BLaER1 (cell line): ENCODE results near the gene PRTFDC1.
"Not testable (repeated sequence)": the region's sequence is repeated elsewhere in the genome, so short reads cannot be mapped to it uniquely, and the experiment has no call there.

Experiments
- H3K27ac ChIP-seq: shearing (Covaris generic); formaldehyde crosslinking; 2 replicates; pipeline ENCODE4 v1.8.1; 2022
- H3K27me3 ChIP-seq: shearing (Covaris generic); formaldehyde crosslinking; 2 replicates; pipeline ENCODE4 v1.8.1; 2022
- H3K36me3 ChIP-seq: shearing (Covaris generic); formaldehyde crosslinking; 2 replicates; pipeline ENCODE4 v1.8.1; 2022
- H3K4me1 ChIP-seq: shearing (Covaris generic); formaldehyde crosslinking; 2 replicates; pipeline ENCODE4 v1.8.1; 2022
- H3K4me2 ChIP-seq: shearing (Covaris generic); formaldehyde crosslinking; 2 replicates; pipeline ENCODE4 v1.8.1; 2022
- H3K4me3 ChIP-seq: shearing (Covaris generic); formaldehyde crosslinking; 2 replicates; pipeline ENCODE4 v1.8.1; 2022
- H3K9ac ChIP-seq: shearing (Covaris generic); formaldehyde crosslinking; 2 replicates; pipeline ENCODE4 v1.8.1; 2022
- H3K9me3 ChIP-seq: shearing (Covaris generic); formaldehyde crosslinking; 2 replicates; pipeline ENCODE4 v1.8.1; 2022
- H4K20me1 ChIP-seq: shearing (Covaris generic); formaldehyde crosslinking; 2 replicates; pipeline ENCODE4 v1.8.1; 2022
- Cebpa-rat ChIP-seq: shearing (Covaris generic); IDR thresholded peaks from 2 replicates; pipeline ENCODE4 v1.8.1; 2022

PRTFDC1 gene

DNA sequence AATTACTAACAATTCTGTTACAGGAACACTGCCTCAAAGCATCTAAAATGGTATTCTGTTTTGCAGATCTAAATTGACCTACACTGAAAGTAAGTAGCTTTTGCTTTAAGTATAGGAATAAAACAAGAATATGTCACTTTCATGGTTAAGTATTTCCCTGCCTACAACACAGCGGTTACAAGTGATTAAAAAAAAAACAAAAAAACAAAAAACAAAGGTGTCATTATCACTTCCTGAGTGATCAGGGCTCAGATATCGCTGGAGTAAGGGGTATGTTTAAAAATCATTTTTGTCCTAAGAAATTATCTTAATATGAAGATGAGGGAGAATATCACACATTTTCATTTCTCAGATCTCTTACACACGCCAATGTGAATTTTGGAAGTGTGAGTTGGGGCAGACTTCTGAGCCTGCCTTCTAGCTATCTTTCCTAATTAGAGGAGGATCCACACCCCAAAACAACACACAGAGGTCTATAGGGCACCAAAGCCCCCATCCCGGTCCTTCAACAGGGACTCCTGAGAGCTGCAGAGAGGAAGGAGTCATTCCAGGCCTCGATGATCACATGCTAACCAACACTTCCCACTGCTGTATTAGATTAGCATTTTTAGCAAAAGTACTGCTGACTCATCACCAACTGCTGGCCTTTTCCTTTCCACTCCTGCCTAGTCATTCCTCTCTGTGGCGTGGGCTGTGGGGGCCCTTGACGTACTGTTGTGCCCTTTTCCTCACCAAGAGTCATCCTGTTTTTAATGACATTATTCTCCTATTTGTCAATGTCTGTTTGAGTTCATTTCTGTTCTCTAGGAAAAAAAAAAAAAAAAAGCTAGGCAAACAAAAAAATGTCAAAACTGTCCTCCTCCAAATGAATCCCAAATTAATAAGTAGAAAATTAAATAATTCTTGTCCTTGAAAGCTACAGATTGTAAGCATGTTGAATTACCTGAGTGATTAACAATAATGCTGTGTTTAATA is 31.2 kb downstream of the PRTFDC1 start:
- Histone ChIP-seq H3K27me3 (no peaks in the 10 kb centered on the region), H3K36me3 (0 out of 2 replicates have a peak, but pooled peaks cover 6% of the 10 kb centered on the region), H3K27ac (0 out of 2 replicates have a peak overlapping the region, but pooled peaks have one; percentile 4), H3K9ac (no peak overlapping the region), H3K9me3 (peaks cover 31% of the 10 kb centered on the region), H3K4me1 (no peaks in the 10 kb centered on the region), H3K4me3 (no peak overlapping the region), H3K4me2 (peak overlapping the region; percentile 24; the same call in 1 of the 2 replicates), H4K20me1 (no peaks in the 10 kb centered on the region)
- no peak for TF ChIP-seq Cebpa-rat

DNA sequence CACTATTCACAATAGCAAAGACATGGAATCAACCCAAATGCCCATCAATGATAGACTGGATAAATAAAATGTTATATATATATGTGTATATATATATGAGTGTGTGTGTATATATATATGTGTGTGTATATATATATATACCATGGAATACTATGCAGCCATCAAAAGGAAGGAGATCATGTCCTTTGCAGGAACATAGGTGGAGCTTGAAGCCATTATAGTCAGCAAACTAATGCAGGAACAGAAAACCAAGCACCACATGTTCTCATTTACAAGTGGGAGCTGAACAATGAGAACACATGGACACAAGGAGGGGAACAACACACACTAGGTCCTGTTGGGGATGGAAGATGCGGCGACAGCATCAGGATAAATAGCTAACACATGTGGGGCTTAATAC is 32.2 kb downstream of the PRTFDC1 start:
- not testable (repeated sequence) for H3K36me3 ChIP-seq, H3K4me2 ChIP-seq, H3K27ac ChIP-seq, H4K20me1 ChIP-seq, H3K4me1 ChIP-seq, H3K27me3 ChIP-seq, H3K4me3 ChIP-seq, H3K9ac ChIP-seq
- H3K9me3 ChIP-seq = peaks cover 31% of the 10 kb centered on the region

- H3K27ac ChIP-seq, H3K4me1 ChIP-seq, H3K4me3 ChIP-seq, H4K20me1 ChIP-seq, H3K36me3 ChIP-seq, H3K27me3 ChIP-seq, H3K4me2 ChIP-seq, H3K9ac ChIP-seq: not testable (repeated sequence)
- peaks cover 28% of the 10 kb centered on the region for H3K9me3 ChIP-seq
Measured at GRCh38 chr10:24919629-24920028, 32.8 kb downstream of the PRTFDC1 start.

DNA sequence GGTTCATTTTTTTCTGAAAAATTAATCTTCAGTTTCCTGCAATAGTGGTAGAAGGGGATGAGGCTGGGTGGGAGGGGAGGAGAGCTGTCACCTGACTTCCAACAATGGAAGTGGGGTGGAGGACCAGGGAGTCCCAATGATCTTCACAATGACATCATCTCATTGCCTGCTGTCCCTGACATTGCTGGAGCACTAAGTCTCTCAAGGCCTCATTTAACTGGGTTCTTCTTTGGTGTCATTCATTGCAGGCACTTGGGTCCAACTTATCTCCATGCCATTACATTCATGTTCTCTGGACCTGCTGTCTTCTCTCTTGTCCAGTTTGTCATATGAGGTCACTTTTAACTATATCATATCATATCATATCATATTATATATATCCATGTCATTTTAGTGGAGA is 34.4 kb downstream of the PRTFDC1 start:
- TF ChIP-seq Cebpa-rat = no peak
- H3K27ac ChIP-seq = no peak overlapping the region
- H3K9ac ChIP-seq = no peak overlapping the region
- H4K20me1 ChIP-seq = no peaks in the 10 kb centered on the region
- peaks cover 19% of the 10 kb centered on the region for H3K9me3 ChIP-seq
- H3K27me3 ChIP-seq = no peaks in the 10 kb centered on the region
- no peak overlapping the region for H3K4me2 ChIP-seq
- H3K36me3 ChIP-seq = 0 out of 2 replicates have a peak, but pooled peaks cover 5% of the 10 kb centered on the region
- H3K4me3 ChIP-seq = no peak overlapping the region
- no peaks in the 10 kb centered on the region for H3K4me1 ChIP-seq

- Histone ChIP-seq H3K27ac (no peak overlapping the region), H3K4me1 (no peaks in the 10 kb centered on the region), H3K9me3 (peaks cover 19% of the 10 kb centered on the region), H3K27me3 (no peaks in the 10 kb centered on the region), H3K9ac (no peak overlapping the region), H3K4me2 (no peak overlapping the region), H3K36me3 (0 out of 2 replicates have a peak, but pooled peaks cover under 1% of the 10 kb centered on the region), H4K20me1 (no peaks in the 10 kb centered on the region), H3K4me3 (no peak overlapping the region)
- TF ChIP-seq Cebpa-rat = no peak
Measured at GRCh38 chr10:24917493-24917892, 34.9 kb downstream of the PRTFDC1 start.

DNA sequence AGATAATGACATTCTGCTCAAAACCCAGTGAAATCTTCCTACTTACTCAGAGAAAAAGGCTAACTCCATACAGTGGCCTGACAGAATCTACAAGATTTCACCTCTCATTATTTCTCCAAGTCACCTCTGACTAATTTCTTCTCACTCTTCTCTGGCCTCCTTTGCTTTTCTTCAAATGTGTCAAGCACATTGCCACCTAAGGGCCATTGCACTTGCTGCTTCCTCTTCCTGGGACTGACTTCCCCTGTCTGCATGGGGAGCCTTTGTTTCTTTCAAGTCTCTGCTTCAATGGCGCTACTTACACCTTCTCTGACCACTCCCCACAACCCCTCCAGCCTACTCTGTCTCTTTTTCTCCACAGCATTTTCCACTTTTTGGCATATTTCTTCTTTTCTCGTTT is 36.0 kb downstream of the PRTFDC1 start:
- no peak overlapping the region for H3K4me2 ChIP-seq

GRCh38 chr10:24915304-24915703 is 37.1 kb downstream of the PRTFDC1 start:
- Histone ChIP-seq H3K9ac (no peak overlapping the region), H3K27ac (no peak overlapping the region), H3K27me3 (no peaks in the 10 kb centered on the region), H3K36me3 (no peaks in the 10 kb centered on the region), H3K4me2 (no peak overlapping the region), H3K9me3 (peaks cover 19% of the 10 kb centered on the region), H4K20me1 (no peaks in the 10 kb centered on the region), H3K4me1 (no peaks in the 10 kb centered on the region), H3K4me3 (no peak overlapping the region)
- TF ChIP-seq Cebpa-rat = no peak

More for the DNA sequence above, 36.0 kb downstream of the PRTFDC1 start:
- H3K4me1 ChIP-seq = no peaks in the 10 kb centered on the region
- H3K9me3 ChIP-seq = peaks cover 19% of the 10 kb centered on the region
- H4K20me1 ChIP-seq = no peaks in the 10 kb centered on the region
- H3K4me3 ChIP-seq = no peak overlapping the region
- TF ChIP-seq Cebpa-rat = no peak
- H3K27ac ChIP-seq = no peak overlapping the region
- H3K36me3 ChIP-seq = no peaks in the 10 kb centered on the region
- H3K9ac ChIP-seq = no peak overlapping the region
- no peaks in the 10 kb centered on the region for H3K27me3 ChIP-seq

GRCh38 chr10:24914148-24914547 is 38.3 kb downstream of the PRTFDC1 start:
- Histone ChIP-seq H3K9me3 (peaks cover 7% of the 10 kb centered on the region), H3K4me1 (no peaks in the 10 kb centered on the region), H3K9ac (no peak overlapping the region), H4K20me1 (no peaks in the 10 kb centered on the region), H3K4me2 (no peak overlapping the region), H3K27ac (no peak overlapping the region), H3K4me3 (no peak overlapping the region), H3K27me3 (no peaks in the 10 kb centered on the region), H3K36me3 (no peaks in the 10 kb centered on the region)
- TF ChIP-seq Cebpa-rat = no peak

DNA sequence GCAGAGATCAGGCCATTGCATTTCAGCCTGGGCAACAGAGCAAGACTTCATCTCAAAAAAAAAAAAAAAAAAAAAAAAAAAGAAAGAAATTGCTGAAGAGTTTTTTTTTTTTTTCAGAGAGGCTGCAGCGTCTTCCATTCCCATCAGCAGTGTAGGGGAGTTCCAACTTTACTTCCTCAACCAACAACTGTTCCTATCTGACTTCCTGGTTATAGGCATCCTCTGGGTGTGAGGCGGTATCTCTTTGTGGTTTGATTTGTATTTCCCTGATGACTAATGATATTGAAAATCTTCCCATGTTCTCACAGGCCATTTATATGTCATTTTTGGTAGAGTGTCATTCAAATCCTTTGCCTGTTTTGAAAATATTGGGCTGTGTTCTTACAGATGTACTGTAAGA is 40.2 kb downstream of the PRTFDC1 start:
- H3K4me3 ChIP-seq = no peak overlapping the region
- no peak overlapping the region for H3K4me2 ChIP-seq
- H3K9me3 ChIP-seq = peaks cover 1% of the 10 kb centered on the region; the same call in 1 of the 2 replicates
- H3K27ac ChIP-seq = no peak overlapping the region
- no peaks in the 10 kb centered on the region for H3K36me3 ChIP-seq
- H4K20me1 ChIP-seq = no peaks in the 10 kb centered on the region
- no peaks in the 10 kb centered on the region for H3K27me3 ChIP-seq
- no peak overlapping the region for H3K9ac ChIP-seq
- no peak for TF ChIP-seq Cebpa-rat
- H3K4me1 ChIP-seq = no peaks in the 10 kb centered on the region

GRCh38 chr10:24911029-24911428 is 41.4 kb downstream of the PRTFDC1 start:
- Histone ChIP-seq H3K27ac (no peak overlapping the region), H3K36me3 (no peaks in the 10 kb centered on the region), H4K20me1 (no peaks in the 10 kb centered on the region), H3K4me2 (no peak overlapping the region), H3K27me3 (no peaks in the 10 kb centered on the region), H3K4me3 (no peak overlapping the region), H3K4me1 (no peaks in the 10 kb centered on the region), H3K9me3 (peaks cover 12% of the 10 kb centered on the region), H3K9ac (no peak overlapping the region)
- TF ChIP-seq Cebpa-rat = no peak
